ENCODE data around the gene UBR2.
"Not testable (repeated sequence)": the region's sequence is repeated elsewhere in the genome, so short reads cannot be mapped to it uniquely, and the experiment has no call there.

Gene UBR2

DNA sequence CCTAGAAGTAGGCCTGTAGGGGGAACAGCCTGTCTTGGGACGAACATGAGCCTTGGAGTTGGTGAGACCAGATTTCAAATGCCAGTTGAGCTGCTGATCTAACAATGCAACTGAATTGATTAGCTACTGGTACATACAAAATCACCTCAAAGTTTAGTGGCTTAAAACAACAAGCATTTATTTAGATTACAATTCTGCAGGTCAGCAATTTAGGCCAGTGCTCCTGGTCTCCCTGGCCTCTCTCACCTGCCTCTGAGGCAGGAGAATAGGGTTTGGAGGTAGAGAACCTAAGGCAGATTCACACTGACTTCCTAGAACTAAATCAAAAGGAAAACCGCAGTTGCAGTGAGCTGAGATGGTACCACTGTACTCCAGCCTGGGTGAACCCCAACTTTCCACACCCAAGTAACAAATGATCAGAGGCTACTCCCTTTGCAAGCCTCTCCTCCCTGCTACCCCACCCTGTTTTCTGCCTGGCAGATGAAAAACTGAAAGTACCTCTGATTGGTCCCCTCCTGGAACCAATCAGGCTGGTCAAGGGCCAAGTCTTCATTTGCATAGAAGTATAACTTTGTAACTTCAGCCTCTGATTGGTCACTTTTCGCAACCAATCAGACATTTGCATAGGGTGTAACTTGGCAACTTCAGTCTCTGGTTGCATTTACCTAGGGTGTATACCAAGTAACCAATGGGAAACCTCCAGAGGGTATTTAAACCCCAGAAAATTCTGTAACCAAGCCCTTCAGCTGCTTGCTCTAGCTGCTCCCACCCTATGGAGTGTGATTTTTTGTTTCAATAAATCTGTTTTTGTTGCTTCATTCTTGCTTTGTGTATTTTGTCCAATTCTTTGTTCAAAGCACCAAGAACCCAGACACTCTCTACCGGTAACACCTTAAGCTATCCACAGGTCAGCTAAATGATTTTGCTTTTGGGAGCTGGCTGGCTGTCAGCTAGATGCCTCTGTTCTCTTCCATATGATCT lies 8.1 kb upstream of the UBR2 start:
- no peak for DNase-seq

DNA sequence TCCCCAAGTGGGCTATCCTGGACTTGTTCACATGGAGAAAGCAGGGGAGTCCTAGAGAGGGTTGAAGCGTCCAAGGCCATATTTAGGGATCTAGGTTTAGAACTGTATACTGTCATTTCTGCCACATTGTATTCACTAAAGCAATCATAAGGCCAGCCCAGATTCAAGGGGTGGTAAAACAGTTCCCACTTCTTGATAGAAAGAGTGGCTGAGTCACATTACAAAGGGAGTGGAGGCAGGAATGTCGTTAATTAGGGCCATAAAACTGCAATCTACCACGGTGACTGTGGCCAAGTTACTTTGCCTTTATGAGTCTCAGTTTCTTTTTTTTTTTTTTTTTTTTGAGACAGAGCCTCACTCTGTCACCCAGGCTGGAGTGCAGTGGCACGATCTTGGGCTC lies 7.4 kb upstream of the UBR2 start:
- DNase-seq = no peak

DNA sequence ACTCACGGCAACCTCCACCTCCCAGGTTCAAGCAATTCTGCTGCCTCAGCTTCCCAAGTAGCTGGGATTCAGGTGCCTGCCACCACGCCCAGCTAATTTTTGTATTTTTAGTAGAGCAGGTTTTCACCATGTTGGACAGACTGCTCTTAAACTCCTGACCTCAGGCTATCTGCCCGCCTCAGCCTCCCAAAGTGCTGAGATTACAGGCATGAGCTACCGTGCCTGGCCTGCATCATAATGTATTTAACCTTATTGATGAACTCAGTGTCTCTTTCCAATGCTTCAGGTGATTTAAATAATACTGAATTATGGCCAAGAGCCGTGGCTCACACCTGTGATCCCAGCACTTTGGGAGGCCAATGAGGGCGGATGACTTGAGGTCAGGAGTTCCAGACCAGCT lies 4.6 kb upstream of the UBR2 start:
- DNase-seq = not testable (repeated sequence)

DNA sequence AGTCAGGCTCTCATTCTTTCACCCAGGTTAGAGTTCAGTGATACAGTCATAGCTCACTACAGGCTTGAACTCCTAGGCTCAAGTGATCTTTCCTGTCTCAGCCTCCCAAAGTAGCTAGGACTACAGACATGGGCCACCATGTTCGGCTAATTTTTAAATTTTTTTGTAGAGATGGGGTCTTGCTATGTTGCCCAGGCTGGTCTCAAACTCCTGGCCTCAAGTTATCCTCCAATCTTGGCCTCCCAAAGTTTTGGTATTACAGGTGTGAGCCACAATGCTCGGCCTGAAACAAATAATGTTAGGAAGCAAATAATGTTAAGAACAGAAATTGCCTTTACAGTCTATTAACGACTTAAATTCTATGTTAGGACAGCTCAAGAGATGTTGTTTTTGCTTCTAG lies 1.8 kb upstream of the UBR2 start:
- no peak for DNase-seq

DNA sequence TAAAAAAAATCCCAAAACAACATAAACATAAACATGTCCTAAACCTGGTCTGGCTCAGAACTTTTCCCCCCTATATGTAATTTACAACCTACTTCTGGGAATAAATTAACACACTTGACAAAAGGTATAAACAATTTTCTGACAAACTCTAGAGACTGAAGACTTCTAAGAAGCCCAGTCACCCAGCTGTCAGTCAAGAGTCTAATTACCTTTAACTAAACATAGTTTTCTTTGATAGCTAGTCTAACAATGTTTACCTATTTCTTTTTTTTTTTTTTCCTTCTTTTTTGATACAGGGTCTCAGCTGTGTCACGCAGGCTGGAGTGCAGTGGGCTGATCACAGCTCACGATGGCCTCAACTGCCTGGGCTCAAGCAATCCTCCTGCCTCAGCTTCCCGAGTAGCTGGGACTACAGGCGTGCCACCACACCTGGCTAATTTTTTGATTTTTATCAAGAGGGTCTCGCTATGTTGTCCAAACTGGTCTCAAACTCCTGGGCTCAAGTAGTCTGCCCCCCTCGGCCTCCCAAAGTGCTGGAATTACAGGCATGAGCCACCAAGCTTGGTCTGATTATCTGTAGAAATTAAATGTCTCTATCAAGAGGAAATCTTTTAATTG lies 932 bp upstream of the UBR2 start:
- no peak for DNase-seq

DNA sequence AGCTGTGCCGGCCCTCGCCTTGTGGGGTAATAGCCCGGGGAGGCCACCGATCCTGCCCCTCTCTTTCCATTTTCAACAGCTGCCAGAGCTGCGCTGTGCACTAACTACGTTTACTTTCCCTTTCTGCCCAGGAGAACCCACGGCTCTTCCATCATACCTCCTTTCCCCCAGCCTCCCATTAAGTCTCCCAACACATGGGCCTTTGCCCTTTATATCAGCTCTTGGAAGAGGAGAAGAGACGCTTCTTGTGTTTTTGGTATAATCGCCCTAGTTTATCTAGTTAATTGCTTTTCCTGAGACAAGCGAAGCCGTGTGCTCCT lies 637 bp downstream of the UBR2 start:
- no peak for DNase-seq

DNA sequence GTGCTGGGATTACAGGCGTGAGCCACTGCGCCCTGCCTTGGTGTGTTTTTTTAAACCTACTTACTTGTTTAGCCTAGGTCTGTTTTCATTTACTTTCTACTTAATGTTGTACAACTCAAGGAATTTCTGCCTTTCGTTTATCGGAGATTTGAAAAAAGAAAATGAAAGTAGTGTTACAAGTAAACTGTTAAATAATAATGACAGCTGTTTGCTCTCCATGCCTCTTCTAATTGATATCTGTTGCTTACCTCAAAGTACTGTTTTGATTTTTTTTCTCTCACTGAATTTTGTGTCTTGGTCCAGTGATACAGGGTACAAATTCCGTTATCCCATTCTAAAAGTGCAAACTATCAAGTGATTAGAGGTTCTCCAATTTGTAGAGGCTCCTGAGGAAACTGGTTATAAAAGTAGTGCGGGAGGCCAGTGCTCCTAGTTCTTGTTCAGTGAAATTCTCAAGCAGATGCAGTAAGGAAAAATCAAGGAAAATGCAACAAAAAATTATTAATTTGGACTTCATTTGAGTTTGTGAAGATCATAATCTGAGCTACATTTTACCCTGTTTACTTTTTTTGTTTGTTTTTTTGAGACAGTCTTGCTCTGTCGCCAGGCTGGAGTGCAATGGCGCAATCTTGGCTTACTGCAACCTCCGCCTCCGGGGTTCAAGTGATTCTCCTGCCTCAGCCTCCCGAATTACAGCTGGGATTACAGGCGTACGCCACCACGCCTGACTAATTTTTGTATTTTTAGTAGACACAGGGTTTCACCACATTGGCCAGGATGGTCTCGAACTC lies 2.2 kb downstream of the UBR2 start:
- no peak for DNase-seq

DNA sequence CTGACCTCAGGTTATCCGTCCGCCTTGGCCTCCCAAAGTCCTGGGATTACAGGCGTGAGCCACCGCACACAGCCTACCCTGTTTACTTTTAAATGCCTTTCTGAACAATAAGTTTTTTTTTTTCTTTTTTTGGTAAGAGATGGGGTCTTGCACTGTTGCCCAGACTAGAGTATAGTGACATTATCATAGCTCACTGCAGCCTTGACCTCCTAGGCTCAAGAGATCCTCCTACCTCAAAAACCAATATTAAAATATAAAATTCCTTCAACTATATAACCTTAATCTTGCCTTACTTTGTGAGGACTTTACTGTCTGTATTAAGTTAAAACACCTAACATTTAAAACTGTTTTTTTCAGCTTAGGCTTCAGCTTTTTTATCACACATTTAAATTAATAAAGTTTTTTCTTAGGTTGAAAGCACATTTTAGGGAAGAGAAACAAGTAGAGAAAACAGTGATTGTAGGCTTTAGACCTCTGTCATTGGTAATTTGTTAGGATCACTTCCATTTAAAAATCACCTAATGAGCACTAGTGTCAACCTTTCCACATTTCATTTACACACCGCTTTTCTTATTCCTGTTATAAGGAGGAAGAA lies 2.9 kb downstream of the UBR2 start:
- no peak for DNase-seq

DNA sequence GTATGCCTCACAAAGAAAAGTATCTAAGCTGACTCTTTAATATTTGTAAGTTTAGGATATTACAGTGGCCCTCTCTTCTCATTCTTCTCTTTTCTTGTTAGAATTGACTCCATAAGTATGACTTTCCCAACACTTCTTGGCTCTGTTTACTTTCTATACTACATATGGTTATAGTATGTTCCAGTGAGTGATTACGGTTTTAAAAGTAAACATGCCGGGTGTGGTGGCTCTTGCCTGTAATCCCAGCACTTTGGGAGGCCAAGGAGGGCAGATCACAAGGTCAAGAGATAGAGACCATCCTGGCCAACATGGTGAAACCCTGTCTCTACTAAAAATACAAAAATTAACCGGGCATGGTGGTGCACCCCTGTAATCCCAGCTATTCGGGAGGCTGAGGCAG lies 3.4 kb downstream of the UBR2 start:
- not testable (repeated sequence) for DNase-seq

DNA sequence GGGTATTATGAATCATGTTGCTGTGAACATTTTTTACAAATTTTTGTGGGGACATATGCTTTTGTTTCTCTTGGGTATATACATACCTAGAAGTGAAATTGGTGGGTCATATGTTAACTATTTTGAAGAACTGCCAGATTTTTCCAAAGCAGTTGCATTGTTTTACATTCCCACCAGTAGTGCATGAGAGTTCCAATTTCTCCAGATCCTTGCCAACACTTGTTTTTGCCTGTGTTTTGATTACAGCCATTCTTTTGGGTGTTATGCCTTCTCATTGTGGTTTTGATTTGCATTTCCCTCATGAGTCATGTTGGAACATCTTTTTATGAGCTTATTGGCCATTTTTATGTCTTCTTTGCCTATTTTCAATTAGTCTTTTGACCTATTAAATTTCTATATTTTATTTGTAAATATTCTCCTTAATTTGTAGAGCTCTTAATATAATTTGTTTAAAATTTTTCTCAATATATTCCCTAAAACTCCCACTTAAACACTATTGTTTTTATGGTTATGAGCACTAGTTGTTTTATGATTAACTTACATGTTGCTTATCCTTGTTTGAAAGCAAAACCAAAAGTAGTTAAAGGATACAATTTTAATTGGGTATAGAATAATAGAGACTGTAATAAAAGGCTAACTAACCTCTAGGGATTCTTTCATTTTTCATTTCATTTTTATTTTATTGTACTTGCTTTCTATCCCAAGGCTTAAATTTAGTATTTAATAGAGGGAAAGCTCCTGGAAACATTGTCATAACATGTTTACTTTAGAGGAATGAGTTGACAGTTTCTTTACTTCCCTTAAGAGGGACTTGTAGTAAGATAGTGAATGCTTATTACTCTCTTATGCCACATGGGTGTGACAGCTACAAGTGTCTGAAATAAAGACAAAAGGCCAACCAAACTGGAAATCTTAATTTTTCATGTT lies 5.5 kb downstream of the UBR2 start:
- DNase-seq = no peak

DNA sequence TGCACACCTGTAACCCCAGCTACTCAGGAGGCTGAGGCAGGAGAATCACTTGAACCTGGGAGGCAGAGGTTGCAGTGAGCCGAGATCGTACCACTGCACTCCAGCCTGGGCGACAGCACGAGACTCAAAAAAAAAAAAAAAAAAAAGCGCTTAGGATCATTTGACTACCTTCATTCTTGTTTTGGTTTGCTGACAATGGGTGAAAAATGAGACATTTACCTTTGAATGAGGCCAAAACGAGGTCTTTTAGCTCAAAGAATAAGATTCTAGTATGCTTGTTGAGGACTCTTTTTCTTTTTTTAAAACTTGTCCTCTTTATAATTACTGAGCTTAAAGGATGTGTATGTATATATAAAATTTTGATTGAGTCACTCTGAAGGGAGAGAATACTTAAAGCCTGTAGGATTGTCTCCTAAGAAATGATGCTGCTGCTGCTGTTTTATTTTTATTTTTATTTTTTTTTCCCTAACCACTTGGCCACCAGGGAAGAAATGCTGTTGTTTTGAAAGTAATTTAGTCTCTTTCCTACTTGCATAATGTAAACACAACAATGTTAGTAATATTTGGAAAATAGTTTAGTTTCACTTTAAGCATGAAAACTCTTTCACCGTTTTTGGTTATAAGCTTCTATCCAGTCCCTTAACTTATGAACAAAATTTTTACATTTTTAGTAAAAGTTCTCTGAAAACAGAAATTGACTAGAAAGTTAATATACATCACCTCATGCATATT lies 7.9 kb downstream of the UBR2 start:
- DNase-seq = no peak

DNA sequence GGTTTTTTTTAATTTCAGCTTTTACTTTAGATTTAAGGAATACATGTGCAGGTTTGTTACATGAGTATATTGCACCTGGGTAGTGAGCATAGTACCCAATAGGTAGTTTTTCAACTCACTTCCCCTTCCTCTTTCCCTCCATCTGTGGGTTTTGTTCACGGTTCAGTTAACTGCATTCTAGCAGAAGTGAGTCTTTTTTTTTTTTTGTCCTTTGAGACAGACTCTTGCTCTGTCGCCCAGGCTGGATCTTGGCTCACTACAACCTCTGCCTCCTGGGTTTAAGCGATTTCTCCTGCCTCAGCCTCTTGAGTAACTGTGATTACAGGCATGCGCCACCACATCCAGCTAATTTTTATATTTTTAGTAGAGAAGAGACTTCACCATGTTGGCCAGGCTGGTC lies 8.7 kb downstream of the UBR2 start:
- DNase-seq = no peak

DNA sequence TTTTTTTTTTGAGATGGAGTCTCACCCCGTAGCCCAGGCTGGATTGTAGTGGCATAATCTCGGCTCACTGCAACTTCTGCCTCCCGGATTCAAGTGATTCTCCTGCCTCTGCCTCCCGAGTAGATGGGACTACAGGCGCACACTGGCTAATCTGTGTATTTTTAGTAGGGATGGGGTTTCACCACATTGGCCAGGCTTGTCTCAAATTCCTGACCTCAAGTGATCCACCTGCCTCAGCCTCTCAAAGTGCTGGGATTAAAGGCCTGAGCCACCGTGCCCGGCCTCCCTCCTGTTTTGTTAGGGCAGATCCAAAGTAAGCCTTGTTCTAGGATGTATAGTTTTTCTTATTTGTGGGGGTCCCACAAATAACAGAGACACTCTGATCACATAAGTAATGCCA lies 12.7 kb downstream of the UBR2 start:
- DNase-seq = not testable (repeated sequence)

DNA sequence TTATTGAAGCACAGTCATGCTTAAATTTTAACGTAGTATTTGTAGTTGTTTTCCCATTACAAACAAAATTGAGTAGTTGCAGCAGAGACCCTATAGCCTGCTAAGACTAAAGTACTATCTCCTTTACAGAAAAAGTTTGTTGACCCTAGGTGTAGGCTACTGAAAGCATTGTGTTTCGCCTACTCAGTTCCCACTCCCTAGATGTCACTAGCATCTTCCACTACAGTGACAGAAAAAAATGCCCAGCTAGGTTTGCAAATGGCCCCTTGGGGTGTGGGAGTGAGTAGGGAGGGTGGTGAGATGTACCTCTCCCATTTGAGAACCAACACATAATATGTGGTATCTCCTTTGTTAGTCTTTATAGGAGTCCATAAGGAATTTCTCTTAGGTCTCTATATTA lies 34.5 kb downstream of the UBR2 start:
- DNase-seq = no peak

DNA sequence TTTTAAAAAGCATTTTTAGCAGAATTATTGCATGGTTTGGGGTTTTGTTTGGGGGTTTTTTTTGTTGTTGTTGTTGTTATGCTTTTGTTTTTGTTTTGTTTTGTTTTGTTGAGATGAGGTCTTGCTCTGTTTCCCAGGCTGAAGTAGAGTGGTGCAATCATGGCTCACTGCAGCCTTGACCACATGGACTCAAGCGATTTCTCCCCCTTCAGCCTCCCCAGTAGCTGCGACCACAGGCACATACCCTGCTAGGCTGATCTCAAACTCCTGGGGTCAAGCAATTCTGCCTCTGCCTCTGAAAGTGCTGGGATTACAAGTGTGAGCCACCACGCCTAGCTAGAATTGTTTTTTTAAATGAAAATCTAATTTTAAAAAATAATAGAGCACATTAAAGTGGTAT lies 35.7 kb downstream of the UBR2 start:
- DNase-seq = no peak

DNA sequence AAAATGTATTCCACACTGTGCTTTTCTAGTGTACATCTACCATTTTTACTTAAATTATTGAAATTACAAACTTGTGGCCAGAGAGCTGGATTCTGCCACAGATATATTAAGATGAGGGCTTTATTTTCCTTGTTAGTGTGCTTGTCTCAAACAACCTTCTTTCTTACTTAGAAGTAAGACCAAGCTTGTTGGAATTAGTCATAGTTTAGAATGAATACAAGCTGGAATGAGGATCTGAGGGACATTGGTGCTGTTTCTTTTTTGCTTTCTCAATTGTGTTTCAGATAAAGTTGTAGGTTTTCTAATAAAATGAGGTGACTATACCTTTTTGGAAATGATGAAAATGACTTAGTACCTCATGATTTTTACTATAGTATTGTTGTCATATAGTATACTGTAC lies 40.3 kb downstream of the UBR2 start:
- DNase-seq = no peak

DNA sequence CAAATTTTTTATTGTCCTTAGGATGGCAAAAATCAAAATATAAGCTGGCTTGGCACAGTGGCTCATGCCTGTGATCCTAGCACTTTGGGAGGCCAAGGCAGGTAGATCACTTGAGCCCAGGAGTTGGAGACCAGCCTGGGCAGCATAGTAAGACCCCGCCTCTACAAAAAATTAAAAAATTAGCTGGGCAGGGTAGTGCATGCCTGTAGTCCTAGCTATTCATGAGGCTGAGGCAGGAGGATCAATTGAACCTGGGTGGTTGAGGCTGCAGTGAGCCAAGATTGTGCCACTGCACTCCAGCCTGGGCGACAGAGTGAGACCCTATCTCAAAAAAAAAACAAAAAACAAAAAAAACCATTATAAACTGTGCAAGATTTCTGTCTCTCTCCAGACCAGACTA lies 40.9 kb downstream of the UBR2 start:
- DNase-seq = not testable (repeated sequence)

DNA sequence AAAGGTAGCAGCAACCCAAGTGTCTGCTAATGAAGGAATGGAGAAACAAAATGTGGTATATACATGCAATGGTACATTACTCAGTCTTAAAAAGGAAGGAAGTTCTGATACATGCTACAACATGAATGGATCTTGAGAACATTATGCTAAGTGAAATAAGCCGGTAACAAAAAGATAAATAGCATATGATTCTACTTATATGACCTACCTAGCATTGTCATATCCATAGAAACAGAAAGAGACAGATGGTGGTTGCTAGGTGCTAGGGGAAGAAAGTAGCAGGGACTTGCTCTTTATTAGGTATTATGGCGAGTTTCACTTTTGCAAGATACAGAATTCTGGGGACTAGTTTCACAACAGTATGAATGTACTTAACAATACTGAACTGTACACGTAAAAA lies 46.6 kb downstream of the UBR2 start:
- no peak for DNase-seq

DNA sequence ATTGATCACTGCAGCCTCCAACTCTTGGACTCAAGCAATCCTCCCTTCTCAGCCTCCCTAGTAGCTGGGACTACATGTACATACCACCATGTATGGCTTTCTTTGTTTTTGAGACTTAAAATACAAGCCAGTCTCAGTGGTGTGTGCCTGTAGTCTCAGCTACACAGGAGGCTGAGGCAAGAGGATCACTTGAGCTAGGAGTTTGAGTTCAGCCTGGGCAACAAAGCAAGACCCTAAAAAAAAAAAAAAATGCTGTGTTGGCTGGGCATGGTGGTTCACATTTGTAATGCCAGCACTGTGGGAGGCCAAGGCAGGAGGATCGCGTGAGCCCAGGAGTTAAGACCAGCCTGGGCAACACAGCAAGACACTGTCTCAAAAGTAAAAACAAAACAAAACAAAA lies 51.7 kb downstream of the UBR2 start:
- no peak for DNase-seq

DNA sequence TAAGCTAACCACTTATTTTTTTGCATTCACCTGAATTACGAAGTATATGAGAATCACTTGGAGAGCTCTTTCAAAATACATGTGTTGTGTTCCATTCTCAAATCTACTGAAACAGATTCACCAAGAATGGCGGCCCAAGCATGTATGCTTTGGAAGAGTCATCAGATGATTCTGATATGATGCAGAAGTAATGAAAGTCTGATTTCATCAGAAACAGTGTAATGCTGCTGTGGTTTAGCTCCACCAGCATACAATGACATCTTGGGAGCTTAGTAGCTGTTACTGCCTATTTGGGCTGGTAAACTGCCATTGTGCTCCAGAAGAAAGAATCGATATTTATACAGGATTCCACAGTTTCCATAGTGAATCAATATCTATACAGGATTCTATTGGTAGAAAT lies 52.9 kb downstream of the UBR2 start:
- DNase-seq = no peak

DNA sequence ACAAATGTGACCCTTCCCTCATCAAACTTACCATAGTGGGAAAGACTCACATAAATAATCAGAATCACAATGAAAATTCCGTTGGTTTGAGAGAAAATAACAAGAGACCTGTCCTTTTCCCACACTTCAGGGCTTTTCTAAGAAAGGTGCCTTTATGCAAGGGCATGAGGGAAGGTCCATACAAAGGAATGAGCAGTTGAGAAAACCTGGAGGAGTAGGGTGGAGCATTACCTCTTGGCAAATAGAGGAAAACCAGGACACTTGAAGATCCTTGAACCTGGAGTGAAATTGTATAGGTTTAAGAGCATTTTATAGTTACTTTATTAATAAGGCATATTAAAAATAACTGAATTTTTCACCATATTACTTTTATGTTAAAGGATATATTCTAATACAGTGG lies 54.3 kb downstream of the UBR2 start:
- no peak for DNase-seq
